IMR-90 (cell line): ENCODE results near the gene SLC23A1. TPM values are rescaled to one million over a fixed set of nuclear protein-coding genes. Genes with fewer than 3 reads are reported as not detected.

Experiments used
- ATAC-seq: fragments of 200-7000 bp; cut with Tn5 transposase; 2 replicates; pipeline ENCODE4 v1.9.1; 2020; ENCODE audit warnings: low read depth, mild to moderate bottlenecking, moderate library complexity
- BruUV-seq: library from RNA; stranded (reverse); fragments of 400-500 nt; replicated peaks from 2 replicates; lab custom pipeline; 2021; lab: Mats Ljungman, UMichigan
- CTCF ChIA-PET: fragments of 300-600 bp; formaldehyde crosslinking; extraction: SDS; loops from one replicate; lab custom pipeline; 2021; ENCODE audit warnings: antibody characterized with exemption; lab: Yijun Ruan, JAX
- POLR2A ChIA-PET: fragments of 300-600 bp; sonication (Branson Sonifier 250); formaldehyde crosslinking; loops from one replicate; lab custom pipeline; 2022; ENCODE audit warnings: antibody characterized with exemption; ENCODE audit not compliant: unreplicated experiment; lab: Charles Lee
- DNase-seq: peaks from one replicate; pipeline ENCODE4 v3.0.0; 2013
- H2AFZ ChIP-seq: replicated peaks from 2 replicates; pipeline ENCODE3; 2013; ENCODE audit warnings: low read length, mild to moderate bottlenecking; ENCODE audit not compliant: poor library complexity
- H2AK5ac ChIP-seq: 2 replicates; pipeline ENCODE4 v1.6.1; 2013; ENCODE audit warnings: low read depth, low read length, inconsistent platforms
- H2AK9ac ChIP-seq: replicated peaks from 2 replicates; pipeline ENCODE3; 2013; ENCODE audit warnings: mild to moderate bottlenecking, low read depth, low read length, moderate library complexity; ENCODE audit not compliant: poor library complexity
- H2BK120ac ChIP-seq: 2 replicates; pipeline ENCODE4 v1.6.1; 2013; ENCODE audit warnings: low read depth, low read length, inconsistent platforms
- H2BK15ac ChIP-seq: 3 replicates; pipeline ENCODE4 v1.6.1; 2013; ENCODE audit warnings: low read depth, low read length, inconsistent platforms
- H2BK20ac ChIP-seq: 2 replicates; pipeline ENCODE4 v1.6.1; 2013; ENCODE audit warnings: low read depth, mild to moderate bottlenecking, inconsistent platforms, low read length, moderate library complexity
- H2BK5ac ChIP-seq: 2 replicates; pipeline ENCODE4 v1.6.1; 2013; ENCODE audit warnings: mild to moderate bottlenecking, low read depth, low read length, inconsistent platforms; ENCODE audit not compliant: poor library complexity, severe bottlenecking
- H3K14ac ChIP-seq: replicated peaks from 2 replicates; pipeline ENCODE4 v1.6.1; 2013; ENCODE audit warnings: low read depth, low read length, inconsistent platforms
- H3K18ac ChIP-seq: 2 replicates; pipeline ENCODE4 v1.6.1; 2013; ENCODE audit warnings: low read depth, low read length, control low read depth
- H3K23ac ChIP-seq: 2 replicates; pipeline ENCODE4 v1.6.1; 2013; ENCODE audit warnings: low read depth, low read length, inconsistent platforms
- H3K27ac ChIP-seq: 2 replicates; pipeline ENCODE4 v1.5.1; 2013; ENCODE audit warnings: mild to moderate bottlenecking, control low read depth, low read length; ENCODE audit not compliant: insufficient read depth
- H3K27me3 ChIP-seq: 2 replicates; pipeline ENCODE4 v1.6.1; 2013; ENCODE audit warnings: low read length; ENCODE audit not compliant: control insufficient read depth, insufficient read depth
- H3K36me3 ChIP-seq: 2 replicates; pipeline ENCODE4 v1.6.1; 2013; ENCODE audit warnings: low read length, mixed read lengths; ENCODE audit not compliant: control insufficient read depth, insufficient read depth
- H3K4ac ChIP-seq: 2 replicates; pipeline ENCODE4 v1.6.1; 2013; ENCODE audit warnings: low read depth, low read length, inconsistent platforms
- H3K4me1 ChIP-seq: 2 replicates; pipeline ENCODE4 v1.6.1; 2013; ENCODE audit warnings: low read length, mixed read lengths; ENCODE audit not compliant: control insufficient read depth, insufficient read depth
- H3K4me2 ChIP-seq: 2 replicates; pipeline ENCODE4 v1.6.1; 2013; ENCODE audit warnings: low read depth, mild to moderate bottlenecking, control low read depth, low read length, moderate library complexity
- H3K4me3 ChIP-seq: 2 replicates; pipeline ENCODE4 v1.5.1; 2013; ENCODE audit warnings: low read depth, mild to moderate bottlenecking, control low read depth, low read length, moderate library complexity; ENCODE audit not compliant: insufficient read depth
- H3K56ac ChIP-seq: 2 replicates; pipeline ENCODE4 v1.6.1; 2013; ENCODE audit warnings: low read length, inconsistent platforms; ENCODE audit not compliant: insufficient read depth; ENCODE audit errors: extremely low read depth
- H3K79me1 ChIP-seq, 2 experiments: 2 replicates each; pipeline ENCODE4 v1.6.1; 2013; ENCODE audit warnings: low read length in 2 of 2, inconsistent platforms in 1 of 2, low read depth in 1 of 2
- H3K9ac ChIP-seq: 2 replicates; pipeline ENCODE4 v1.6.1; 2013; ENCODE audit warnings: low read depth, low read length, control low read depth
- H3K9me1 ChIP-seq: 2 replicates; pipeline ENCODE4 v1.6.1; 2013; ENCODE audit warnings: low read length, inconsistent platforms; ENCODE audit not compliant: insufficient read depth
- H3K9me3 ChIP-seq: 2 replicates; pipeline ENCODE4 v1.6.1; 2013; ENCODE audit warnings: low read length; ENCODE audit not compliant: control insufficient read depth, insufficient read depth
- H4K20me1 ChIP-seq: 2 replicates; pipeline ENCODE4 v1.6.1; 2013; ENCODE audit warnings: low read length, inconsistent platforms; ENCODE audit not compliant: insufficient read depth
- H4K5ac ChIP-seq: 2 replicates; pipeline ENCODE4 v1.6.1; 2013; ENCODE audit warnings: mild to moderate bottlenecking, low read depth, low read length, control low read depth
- H4K8ac ChIP-seq, 2 experiments: 2 replicates each; pipeline ENCODE4 v1.6.1; 2013; ENCODE audit warnings: low read depth in 2 of 2, low read length in 2 of 2, control low read depth in 1 of 2, inconsistent platforms in 1 of 2
- H4K91ac ChIP-seq: 2 replicates; pipeline ENCODE4 v1.6.1; 2013; ENCODE audit warnings: low read depth, low read length, inconsistent platforms; ENCODE audit not compliant: insufficient read depth
- BHLHE40 ChIP-seq: fragments of 150-350 bp; IDR thresholded peaks from 2 replicates; pipeline ENCODE4 v1.6.1; 2016; ENCODE audit warnings: mild to moderate bottlenecking, low read depth, low read length
- CEBPB ChIP-seq: IDR thresholded peaks from 2 replicates; pipeline ENCODE4 v1.6.1; 2012; ENCODE audit warnings: low read depth, low read length, improper control_type of control experiment
- CHD1 ChIP-seq: IDR thresholded peaks from 2 replicates; pipeline ENCODE4 v1.6.1; 2012; ENCODE audit warnings: low read depth, low read length, improper control_type of control experiment
- CTCF ChIP-seq: conservative IDR thresholded peaks from 2 replicates; pipeline ENCODE4 v1.5.1; 2012; ENCODE audit warnings: mild to moderate bottlenecking, low read depth, low read length, improper control_type of control experiment
- ELK1 ChIP-seq: fragments of 150-350 bp; IDR thresholded peaks from 2 replicates; pipeline ENCODE4 v1.6.1; 2016; ENCODE audit warnings: low read depth, mild to moderate bottlenecking, low read length, moderate library complexity, borderline replicate concordance
- FOS ChIP-seq: fragments of 150-350 bp; IDR thresholded peaks from 2 replicates; pipeline ENCODE4 v1.6.1; 2016; ENCODE audit warnings: low read depth, low read length
- MAFK ChIP-seq: IDR thresholded peaks from 2 replicates; pipeline ENCODE4 v1.6.1; 2012; ENCODE audit warnings: low read depth, low read length, improper control_type of control experiment
- MAZ ChIP-seq: IDR thresholded peaks from 2 replicates; pipeline ENCODE4 v1.6.1; 2012; ENCODE audit warnings: low read depth, mild to moderate bottlenecking, low read length, improper control_type of control experiment, moderate library complexity, borderline replicate concordance
- MXI1 ChIP-seq: IDR thresholded peaks from 2 replicates; pipeline ENCODE4 v1.6.1; 2012; ENCODE audit warnings: low read depth, mild to moderate bottlenecking, low read length, moderate library complexity, borderline replicate concordance
- NFE2L2 ChIP-seq: fragments of 150-350 bp; IDR thresholded peaks from 2 replicates; pipeline ENCODE4 v1.6.1; 2016; ENCODE audit warnings: low read depth, mild to moderate bottlenecking, low read length
- POLR2A ChIP-seq: IDR thresholded peaks from 2 replicates; pipeline ENCODE4 v1.6.1; 2012; ENCODE audit warnings: mild to moderate bottlenecking, low read depth, low read length
- RAD21 ChIP-seq: IDR thresholded peaks from 2 replicates; pipeline ENCODE4 v1.6.1; 2012; ENCODE audit warnings: low read length, improper control_type of control experiment
- RCOR1 ChIP-seq: IDR thresholded peaks from 2 replicates; pipeline ENCODE4 v1.6.1; 2012; ENCODE audit warnings: mild to moderate bottlenecking, low read length, improper control_type of control experiment; ENCODE audit not compliant: insufficient replicate concordance
- RFX5 ChIP-seq: IDR thresholded peaks from 2 replicates; pipeline ENCODE4 v1.8.0; 2012; ENCODE audit warnings: low read depth, mild to moderate bottlenecking, low read length, moderate library complexity
- SMC3 ChIP-seq: fragments of 150-350 bp; IDR thresholded peaks from 2 replicates; pipeline ENCODE4 v1.6.1; 2016; ENCODE audit warnings: low read depth, mild to moderate bottlenecking, antibody characterized with exemption, low read length, moderate library complexity
- USF2 ChIP-seq: fragments of 150-350 bp; IDR thresholded peaks from 2 replicates; pipeline ENCODE4 v1.6.1; 2017; ENCODE audit warnings: mild to moderate bottlenecking, antibody characterized with exemption, low read length, low read depth
- WGBS, 2 experiments: methylation state at CpG; one replicate each; pipeline versions ENCODE4 v1.1.5 to v1.1.7; 2013; ENCODE audit warnings: missing lambda C conversion rate in 2 of 2; ENCODE audit not compliant: insufficient read length in 1 of 2; ENCODE audit errors: extremely low coverage in 2 of 2; 5-methylcytosine and 5-hydroxymethylcytosine counted together
- dilution Hi-C: fragments of 300-500 bp; cut with HindIII; formaldehyde crosslinking; loops from one replicate; pipeline ENCODE4 v1.14.3; 2018; ENCODE audit warnings: low sequenced_read_pairs; ENCODE audit not compliant: unreplicated experiment
- in situ Hi-C: fragments of 300-500 bp; cut with MboI; formaldehyde crosslinking; loops from 3 replicates; pipeline ENCODE4 v1.14.3; 2019; ENCODE audit warnings: low sequenced_read_pairs, inconsistent platforms, mixed read lengths
- intact Hi-C: fragments of 100-400 bp; cut with micrococcal nuclease; formaldehyde crosslinking; loops from 2 replicates; pipeline ENCODE4 v1.10.0; 2022
- polyA plus RNA-seq, 3 experiments: library from polyadenylated mRNA; depleted of rRNA; stranded (reverse); fragments of >200 nt; gene quantifications; 2 replicates each; pipeline ENCODE4 v1.2.3, GENCODE V29; 2012; ENCODE audit warnings: low replicate concordance in 1 of 3
- total RNA-seq: library from RNA; depleted of rRNA; stranded (reverse); fragments of >200 nt; gene quantifications from 2 replicates; pipeline ENCODE4 v1.2.3, GENCODE V29; 2012

Gene SLC23A1
- total and polyA plus RNA-seq, 2 of the 4 experiments (the other 2 are of a cell fraction) = not detected

GRCh38 chr5:139415221-139415861 lies 32.2 kb upstream of the SLC23A1 start:
- Histone ChIP-seq H3K18ac (no peak overlapping the region), H2AK9ac (no peak overlapping the region), H3K9ac (no peak overlapping the region), H3K79me1 (no peaks in the 10 kb centered on the region), H3K23ac (no peak overlapping the region), H3K4ac (no peak overlapping the region), H3K27ac (no peak overlapping the region), H3K4me3 (no peak overlapping the region), H3K27me3 (no peaks in the 10 kb centered on the region), H3K4me2 (no peak overlapping the region), H4K8ac (no peak overlapping the region), H3K56ac (no peak overlapping the region), H2AK5ac (no peak overlapping the region), H2BK20ac (no peak overlapping the region), H2BK120ac (no peak overlapping the region), H4K91ac (no peak overlapping the region), H3K14ac (no peak overlapping the region), H4K20me1 (no peaks in the 10 kb centered on the region), H3K9me1 (no peaks in the 10 kb centered on the region), H2AFZ (no peak overlapping the region), H2BK5ac (no peak overlapping the region), H3K9me3 (no peaks in the 10 kb centered on the region), H3K4me1 (peaks cover 7% of the 10 kb centered on the region; the same call in 1 of the 2 replicates), H2BK15ac (no peak overlapping the region), H3K36me3 (peaks cover 21% of the 10 kb centered on the region), H4K5ac (no peak overlapping the region)
- CTCF ChIA-PET = no interaction called here
- intact Hi-C loops = no loop called here
- no peak for DNase-seq
- BruUV-seq = no TSS peak
- no peak for ATAC-seq
- dilution Hi-C loops = loop anchor here (25.0 kb wide), 1 partner anchor 97 kb away; no protein-coding TSS in a partner anchor
- WGBS, 2 experiments = 100% methylated on average over 1 of the region's 8 CpGs; no CpG with 5 or more reads in 1 of the 2 experiments
- no peak for TF ChIP-seq RCOR1
- no peak for TF ChIP-seq CHD1
- TF ChIP-seq MXI1 = no peak
- TF ChIP-seq MAZ = no peak
- no peak for TF ChIP-seq POLR2A
- no peak for TF ChIP-seq ELK1
- no peak for TF ChIP-seq BHLHE40
- TF ChIP-seq RFX5 = no peak
- no peak for TF ChIP-seq RAD21
- no peak for TF ChIP-seq MAFK
- TF ChIP-seq SMC3 = no peak
- TF ChIP-seq CTCF = no peak
- TF ChIP-seq FOS = no peak
- TF ChIP-seq NFE2L2 = no peak
- TF ChIP-seq CEBPB = no peak
- no peak for TF ChIP-seq USF2
- in situ Hi-C loops = no loop called here
- POLR2A ChIA-PET = no interaction called here
